Suppressor macrophage treated with lipopolysaccharide for 1 hour (primary cell): ENCODE data around the gene ABCF3.
"Not testable (repeated sequence)": the region's sequence is repeated elsewhere in the genome, so short reads cannot be mapped to it uniquely, and the experiment has no call there.

ENCODE experiments used
- DNase-seq, 3 donors: peaks; one replicate each; pipeline ENCODE4 v3.0.0-alpha.2; 2020 to 2022

ABCF3 gene

GRCh38 chr3:184186184-184186901 lies at the start of gene ABCF3:
Gene ABCF3, plus strand, starts transcription at chr3:184186199. Its CDS starts 9 bp downstream, at chr3:184186208.
- peak; percentile 46 to 67 (median 54) for DNase-seq

- DNase-seq: no peak
These were observed 45.6 kb upstream of the ABCF3 start for GRCh38 chr3:184140436-184140835.

GRCh38 chr3:184142199-184142598 lies 43.8 kb upstream of the ABCF3 start:
- no peak for DNase-seq

- no peak for DNase-seq
These were observed 42.7 kb upstream of the ABCF3 start for GRCh38 chr3:184143327-184143726.

- DNase-seq: no peak
These were observed 41.5 kb upstream of the ABCF3 start for GRCh38 chr3:184144505-184144904.

GRCh38 chr3:184145111-184145524 lies 40.9 kb upstream of the ABCF3 start:
- DNase-seq: peak in 2 of 3 donors; percentile 29 to 51

GRCh38 chr3:184145751-184146270 lies 40.2 kb upstream of the ABCF3 start:
- no peak for DNase-seq

GRCh38 chr3:184148076-184148475 lies 37.9 kb upstream of the ABCF3 start:
- peak; percentile 88 to 96 (median 94) for DNase-seq

GRCh38 chr3:184149123-184149522 lies 36.9 kb upstream of the ABCF3 start:
- no peak for DNase-seq

GRCh38 chr3:184149770-184150169 lies 36.2 kb upstream of the ABCF3 start:
- DNase-seq: not testable (repeated sequence)

GRCh38 chr3:184154885-184155643 lies 30.9 kb upstream of the ABCF3 start, which contains the start of gene DVL3:
Gene DVL3, plus strand, starts transcription at chr3:184155377. Its CDS starts 259 bp downstream, at chr3:184155636.
- peak; percentile 71 to 93 (median 80) for DNase-seq

GRCh38 chr3:184155644-184156521 lies 30.1 kb upstream of the ABCF3 start:
- peak; percentile 58 to 73 (median 60) for DNase-seq

GRCh38 chr3:184156522-184156955 lies 29.5 kb upstream of the ABCF3 start:
- peak in 1 of 3 donors; percentile 53 for DNase-seq

GRCh38 chr3:184157206-184157605 lies 28.8 kb upstream of the ABCF3 start:
- DNase-seq: no peak

- peak; percentile 29 to 42 (median 42) for DNase-seq
These were observed 27.6 kb upstream of the ABCF3 start for GRCh38 chr3:184158404-184158803.

GRCh38 chr3:184160456-184160855 lies 25.5 kb upstream of the ABCF3 start:
- DNase-seq: peak; percentile 65 to 72 (median 71)

GRCh38 chr3:184162571-184163070 lies 23.4 kb upstream of the ABCF3 start:
- DNase-seq: not testable (repeated sequence)

GRCh38 chr3:184164648-184165330 lies 21.2 kb upstream of the ABCF3 start:
- no peak for DNase-seq

GRCh38 chr3:184165543-184165942 lies 20.5 kb upstream of the ABCF3 start:
- DNase-seq: no peak

GRCh38 chr3:184166671-184167070 lies 19.3 kb upstream of the ABCF3 start:
- no peak for DNase-seq

- no peak for DNase-seq
These were observed 18.2 kb upstream of the ABCF3 start for GRCh38 chr3:184167786-184168185.
